Gastroesophageal sphincter (tissue), 4 donors: ENCODE measurements around the gene ATP13A4. TPM values are rescaled to one million over a fixed set of nuclear protein-coding genes. Genes with fewer than 3 reads are reported as not detected.

ENCODE experiments used
- ATAC-seq: fragments of 150-250 bp; one replicate; pipeline ENCODE4 v1.9.1; 2016; ENCODE audit warnings: mild to moderate bottlenecking, moderate library complexity
- H3K27ac ChIP-seq, 4 donors: fragments of 200-600 bp; sonication (generic) in 3 of 4; 1 replicate in 3 of 4; 2 replicates in 1 of 4; pipeline ENCODE4 v1.5.1; 2016 to 2019
- H3K27me3 ChIP-seq: fragments of 200-600 bp; sonication (generic); one replicate; pipeline ENCODE4 v1.5.1; 2019
- H3K36me3 ChIP-seq, 2 donors: fragments of 200-600 bp; sonication (generic); one replicate each; pipeline ENCODE4 v1.5.1; 2019; ENCODE audit warnings: control low read depth in 1 of 2
- H3K4me1 ChIP-seq, 3 donors: fragments of 200-600 bp; sonication (generic); 1 replicate in 2 of 3; 2 replicates in 1 of 3; pipeline ENCODE4 v1.5.1; 2016 to 2019; ENCODE audit warnings: control low read depth in 2 of 3
- H3K4me3 ChIP-seq, 2 donors: fragments of 200-600 bp; sonication (generic); one replicate each; pipeline ENCODE4 v1.5.1; 2019; ENCODE audit warnings: mild to moderate bottlenecking in 1 of 2, moderate library complexity in 1 of 2
- H3K9me3 ChIP-seq, 3 donors: fragments of 200-600 bp; sonication (generic); one replicate each; pipeline ENCODE4 v1.5.1; 2017 to 2019; ENCODE audit warnings: control low read depth in 2 of 3
- EP300 ChIP-seq: sonication (generic); formaldehyde crosslinking; IDR thresholded peaks from one replicate; pipeline ENCODE4 v1.6.1; 2017; ENCODE audit warnings: antibody characterized with exemption, mild to moderate bottlenecking
- POLR2A ChIP-seq, 2 donors: fragments of 450-650 bp; IDR thresholded peaks; one replicate each; pipeline ENCODE4 v1.6.1; 2017; ENCODE audit warnings: antibody characterized with exemption in 2 of 2, mild to moderate bottlenecking in 2 of 2, moderate library complexity in 1 of 2
- POLR2AphosphoS5 ChIP-seq: sonication (generic); formaldehyde crosslinking; IDR thresholded peaks from one replicate; pipeline ENCODE4 v1.6.1; 2017; ENCODE audit warnings: antibody characterized with exemption
- WGBS, 2 donors: methylation state at CpG; one replicate each; pipeline ENCODE4 v1.1.5; 2018; ENCODE audit warnings: low coverage in 1 of 2; 5-methylcytosine and 5-hydroxymethylcytosine counted together
- total RNA-seq, 4 donors: library from RNA; depleted of rRNA; stranded (reverse); fragments of >200 nt; gene quantifications; one replicate each; pipeline ENCODE4 v1.1.0, GENCODE V29; 2016
- TF ChIP-seq, protein P1 (sequence below), 4 experiments: fragments of 200-600 bp in 2 of 4; fragments of 450-650 bp in 2 of 4; sonication (generic) in 1 of 4; IDR thresholded peaks; one replicate each; pipeline ENCODE4 v1.5.1; 2017 to 2019; ENCODE audit warnings: antibody characterized with exemption in 4 of 4, mild to moderate bottlenecking in 2 of 4, moderate library complexity in 2 of 4

ATP13A4 gene
- total RNA-seq, 4 donors from 2014 or later: 0.13 to 2.3 (median 0.16) TPM; not detected in 1

DNA sequence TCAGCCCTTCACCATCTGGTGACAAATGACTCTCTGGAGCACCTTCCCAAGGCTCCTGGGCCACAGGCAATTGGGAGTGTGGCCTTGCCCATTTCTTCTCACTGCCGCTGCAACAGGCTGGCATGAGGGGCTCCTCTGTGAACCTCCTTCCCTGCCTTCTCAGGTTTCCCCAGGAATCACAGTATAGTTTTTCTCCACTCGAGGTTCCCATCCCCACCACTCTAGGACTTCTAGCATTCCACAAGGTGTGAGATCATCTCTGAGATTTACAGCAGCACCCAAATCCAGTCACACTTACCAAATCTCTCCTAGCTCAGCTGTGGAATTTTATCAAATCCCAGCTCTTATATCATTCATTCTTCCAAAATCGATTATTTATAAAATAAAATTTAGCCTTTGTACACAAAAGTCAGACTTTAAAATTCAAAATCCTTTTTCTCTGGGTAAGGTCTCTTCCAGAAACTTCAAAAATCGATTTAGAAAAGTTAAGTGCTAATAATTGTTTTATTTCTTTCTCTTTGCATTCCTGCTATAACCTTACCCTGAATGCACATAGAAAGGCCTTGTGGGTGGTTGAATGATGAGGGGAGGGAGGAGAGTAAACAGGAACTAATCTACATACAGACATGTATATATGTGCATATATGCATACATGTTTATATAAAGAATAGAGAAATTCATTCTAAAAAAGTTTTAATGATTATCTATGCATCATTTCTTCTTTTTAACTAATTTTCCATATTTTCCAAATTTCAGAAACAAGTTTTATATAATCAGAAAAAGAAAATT, 18.9 kb upstream of the ATP13A4 start:
- Histone ChIP-seq H3K4me3 (no peak overlapping the region), H3K36me3 (no peaks in the 10 kb centered on the region), H3K27ac (no peak overlapping the region), H3K9me3 (no peaks in the 10 kb centered on the region), H3K27me3 (no peaks in the 10 kb centered on the region), H3K4me1 (no peaks in the 10 kb centered on the region)
- TF ChIP-seq, protein P1, sequence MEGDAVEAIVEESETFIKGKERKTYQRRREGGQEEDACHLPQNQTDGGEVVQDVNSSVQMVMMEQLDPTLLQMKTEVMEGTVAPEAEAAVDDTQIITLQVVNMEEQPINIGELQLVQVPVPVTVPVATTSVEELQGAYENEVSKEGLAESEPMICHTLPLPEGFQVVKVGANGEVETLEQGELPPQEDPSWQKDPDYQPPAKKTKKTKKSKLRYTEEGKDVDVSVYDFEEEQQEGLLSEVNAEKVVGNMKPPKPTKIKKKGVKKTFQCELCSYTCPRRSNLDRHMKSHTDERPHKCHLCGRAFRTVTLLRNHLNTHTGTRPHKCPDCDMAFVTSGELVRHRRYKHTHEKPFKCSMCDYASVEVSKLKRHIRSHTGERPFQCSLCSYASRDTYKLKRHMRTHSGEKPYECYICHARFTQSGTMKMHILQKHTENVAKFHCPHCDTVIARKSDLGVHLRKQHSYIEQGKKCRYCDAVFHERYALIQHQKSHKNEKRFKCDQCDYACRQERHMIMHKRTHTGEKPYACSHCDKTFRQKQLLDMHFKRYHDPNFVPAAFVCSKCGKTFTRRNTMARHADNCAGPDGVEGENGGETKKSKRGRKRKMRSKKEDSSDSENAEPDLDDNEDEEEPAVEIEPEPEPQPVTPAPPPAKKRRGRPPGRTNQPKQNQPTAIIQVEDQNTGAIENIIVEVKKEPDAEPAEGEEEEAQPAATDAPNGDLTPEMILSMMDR (IDR thresholded peaks at IDR 0.05): no peak
- TF ChIP-seq POLR2A (IDR thresholded peaks at IDR 0.05): no peak
- TF ChIP-seq EP300: no peak
- TF ChIP-seq POLR2AphosphoS5: no peak
- WGBS, 2 donors: 49 to 52% methylated on average over 3 to 4 of the region's 4 CpGs
- no peak for ATAC-seq

DNA sequence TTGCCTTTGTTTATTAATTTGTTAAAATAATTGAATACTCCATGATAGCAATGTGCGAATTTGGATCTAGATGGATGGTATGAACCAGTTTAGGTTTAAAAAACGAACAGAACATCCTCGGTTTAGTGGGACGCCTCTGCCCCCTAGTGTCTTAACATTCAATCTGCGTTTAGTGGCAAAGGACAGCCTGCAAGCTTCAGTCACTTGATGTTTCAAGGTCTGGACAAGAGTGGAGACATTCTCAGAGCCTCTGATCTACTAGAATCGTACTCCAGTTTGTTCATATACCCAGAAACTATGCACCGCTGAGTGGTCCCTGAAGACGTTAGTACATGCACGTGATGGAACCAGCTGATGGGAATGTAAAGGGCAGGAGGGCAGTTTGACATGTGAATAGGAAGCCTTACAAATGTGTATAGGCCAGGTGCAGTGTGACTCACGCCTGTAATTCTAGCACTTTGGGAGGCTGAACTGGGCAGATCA, 17.8 kb upstream of the ATP13A4 start:
- Histone ChIP-seq H3K4me1 (no peaks in the 10 kb centered on the region), H3K27ac (no peak overlapping the region), H3K4me3 (no peak overlapping the region), H3K27me3 (no peaks in the 10 kb centered on the region), H3K36me3 (no peaks in the 10 kb centered on the region), H3K9me3 (no peaks in the 10 kb centered on the region)
- 8 to 11% methylated on average over 7 to 10 of the region's 10 CpGs for WGBS, 2 donors
- TF ChIP-seq, protein P1 (IDR thresholded peaks at IDR 0.05): peak; percentile 56 to 68 (median 67)
- TF ChIP-seq POLR2A (IDR thresholded peaks at IDR 0.05): no peak
- ATAC-seq: no peak

DNA sequence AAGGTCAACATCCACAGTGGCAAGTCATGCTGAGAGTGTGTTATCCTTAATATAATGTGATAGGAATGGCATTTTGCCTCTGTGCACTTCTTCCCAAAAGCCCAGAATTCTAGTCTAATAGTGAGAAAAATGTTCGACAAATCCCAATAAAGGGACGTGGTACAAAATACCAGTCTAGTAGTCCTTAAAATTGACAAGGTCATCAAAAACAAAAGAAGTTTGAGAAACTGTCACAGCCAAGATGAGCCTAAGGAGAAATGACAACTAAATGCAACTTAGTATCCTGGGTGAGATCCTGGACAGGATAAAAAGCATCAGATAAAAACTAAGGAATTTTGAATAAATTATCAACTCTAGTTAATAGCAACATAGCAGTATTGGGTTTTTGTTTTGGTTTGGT, 14.4 kb upstream of the ATP13A4 start:
- Histone ChIP-seq H3K4me1 (no peaks in the 10 kb centered on the region), H3K9me3 (no peaks in the 10 kb centered on the region), H3K36me3 (no peaks in the 10 kb centered on the region), H3K27me3 (no peaks in the 10 kb centered on the region), H3K27ac (no peak overlapping the region), H3K4me3 (no peak overlapping the region)
- 58 to 91% methylated on average over 2 of the region's 2 CpGs for WGBS, 2 donors
- no peak for ATAC-seq
- TF ChIP-seq, protein P1 (IDR thresholded peaks at IDR 0.05): no peak
- TF ChIP-seq POLR2AphosphoS5 (no peak), EP300 (no peak), POLR2A (IDR thresholded peaks at IDR 0.05) (no peak)

DNA sequence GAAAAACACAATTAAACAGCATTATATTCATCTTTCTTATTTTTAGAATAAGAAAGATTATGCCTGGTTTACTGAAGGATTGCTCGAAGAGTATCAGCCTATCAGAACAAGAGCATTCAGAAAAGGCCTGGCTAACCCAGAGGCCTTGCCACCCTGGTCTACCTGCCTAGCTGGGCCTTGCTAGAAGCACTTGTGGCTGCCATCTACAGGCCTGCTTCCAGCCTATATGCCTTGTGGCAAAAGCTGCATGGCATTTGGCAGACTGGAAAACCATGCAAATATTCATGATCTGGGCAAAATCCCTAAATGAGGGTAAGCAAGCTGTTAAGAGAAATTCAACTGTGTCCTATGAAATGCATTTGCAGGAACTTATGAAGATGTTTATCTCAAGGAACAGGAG, 9.3 kb upstream of the ATP13A4 start:
- H3K9me3 ChIP-seq: no peaks in the 10 kb centered on the region
- no peaks in the 10 kb centered on the region for H3K27me3 ChIP-seq
- no peaks in the 10 kb centered on the region for H3K4me1 ChIP-seq
- TF ChIP-seq POLR2AphosphoS5: no peak
- no peak overlapping the region for H3K27ac ChIP-seq
- ATAC-seq: no peak
- WGBS, 2 donors: 47 to 79% methylated on average over 1 of the region's 1 CpG
- H3K36me3 ChIP-seq: no peaks in the 10 kb centered on the region
- no peak overlapping the region for H3K4me3 ChIP-seq

DNA sequence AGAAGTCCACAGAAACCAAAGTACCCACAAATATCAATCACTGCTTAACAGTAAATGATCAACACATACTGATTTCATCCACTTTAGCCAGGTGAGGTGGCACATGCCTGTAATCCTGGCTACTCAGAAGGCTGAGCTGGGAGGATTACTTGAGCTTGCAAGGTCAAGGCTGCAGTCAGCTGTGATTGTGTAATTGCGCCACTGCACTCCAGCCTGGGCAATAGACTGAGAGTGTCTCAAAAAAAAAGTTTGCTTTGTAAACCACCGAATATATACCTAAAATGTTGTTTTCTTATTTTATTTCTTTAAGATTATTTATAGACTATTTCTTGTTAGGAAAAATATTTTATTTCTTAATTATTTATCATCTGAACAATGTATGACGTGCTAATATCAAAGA, 8.7 kb upstream of the ATP13A4 start:
- Histone ChIP-seq H3K4me1 (no peaks in the 10 kb centered on the region), H3K9me3 (no peaks in the 10 kb centered on the region), H3K27ac (no peak overlapping the region), H3K4me3 (no peak overlapping the region), H3K36me3 (no peaks in the 10 kb centered on the region), H3K27me3 (no peaks in the 10 kb centered on the region)
- TF ChIP-seq, protein P1 (IDR thresholded peaks at IDR 0.05): no peak
- TF ChIP-seq EP300 (no peak), POLR2AphosphoS5 (no peak), POLR2A (IDR thresholded peaks at IDR 0.05) (no peak)
- WGBS, 2 donors: 93 to 100% methylated on average over 2 to 3 of the region's 3 CpGs
- no peak for ATAC-seq
